Epithelial cell of esophagus (primary cell): ENCODE measurements around the gene MPPED1.

ENCODE experiments used
- DNase-seq: peaks from one replicate; pipeline ENCODE4 v3.0.0; 2010; ENCODE audit warnings: low read depth
- H3K4me3 ChIP-seq: 2 replicates; pipeline ENCODE4 v1.5.1; 2011; ENCODE audit warnings: mild to moderate bottlenecking, low read length, control low read depth
- TF ChIP-seq, protein P1 (sequence below): IDR thresholded peaks from 2 replicates; pipeline ENCODE4 v1.5.1; 2011; ENCODE audit warnings: low read depth, mild to moderate bottlenecking, low read length, control low read depth, inconsistent platforms; ENCODE audit not compliant: insufficient read depth; ENCODE audit errors: missing control alignments

Gene MPPED1

DNA sequence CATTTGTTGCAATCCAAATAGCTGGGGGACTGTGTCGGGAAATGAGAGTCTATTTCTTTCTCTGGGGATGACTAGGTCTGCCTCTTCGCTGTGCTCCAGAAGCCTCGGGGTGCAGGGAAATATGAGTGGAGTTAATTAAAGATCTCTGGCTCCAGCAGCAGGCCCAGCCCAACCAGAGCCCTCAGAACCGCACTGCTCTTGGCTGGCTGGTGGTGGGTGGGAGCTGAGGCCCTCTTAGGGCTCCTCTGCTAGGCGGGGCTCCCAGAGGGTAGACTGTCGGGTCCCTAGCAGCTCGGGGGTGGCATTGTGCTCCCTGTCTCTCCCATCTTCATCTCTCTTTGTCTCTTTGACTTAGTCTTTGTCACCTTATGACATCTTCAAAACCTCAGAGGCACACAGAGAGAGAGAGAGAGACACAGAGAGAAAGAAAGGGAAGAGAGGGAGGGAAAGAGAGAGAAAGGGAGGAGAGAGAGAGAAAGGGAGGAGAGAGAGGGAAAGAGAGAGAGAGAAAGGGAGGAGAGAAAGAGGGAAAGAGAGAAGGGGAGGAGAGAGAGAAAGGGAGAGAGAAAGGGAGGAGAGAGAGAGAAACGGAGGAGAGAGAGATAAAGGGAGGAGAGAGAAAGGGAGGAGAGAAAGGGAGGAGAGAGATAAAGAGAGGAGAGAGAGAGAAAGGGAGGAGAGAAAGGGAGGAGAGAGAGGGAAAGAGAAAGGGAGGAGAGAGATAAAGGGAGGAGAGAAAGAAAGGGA lies 20.2 kb downstream of the MPPED1 start:
- no peak overlapping the region for H3K4me3 ChIP-seq

DNA sequence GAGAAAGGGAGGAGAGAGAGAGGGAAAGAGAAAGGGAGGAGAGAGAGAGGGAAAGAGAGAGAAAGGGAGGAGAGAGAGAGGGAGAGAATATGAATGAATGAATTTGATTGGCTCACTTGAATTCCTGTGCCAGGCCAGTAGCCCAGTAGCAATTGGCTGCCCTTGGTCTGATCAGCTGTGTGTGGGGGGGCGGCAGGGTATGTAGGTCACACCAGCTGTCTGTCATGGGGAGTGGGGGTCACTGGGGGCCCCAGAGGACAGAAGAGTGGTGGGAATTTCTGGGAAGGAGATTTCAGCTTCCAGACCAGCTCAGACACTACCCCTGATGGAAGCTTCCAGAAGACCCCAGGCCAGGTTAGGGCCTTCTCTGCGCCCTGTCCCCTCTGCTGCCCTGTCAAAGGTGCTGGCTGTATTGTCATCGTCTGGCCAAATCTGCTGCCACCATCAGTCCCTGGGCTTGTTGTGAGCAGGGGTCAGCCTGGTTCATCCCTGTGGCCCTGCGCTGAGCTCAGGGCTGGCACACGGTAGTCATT lies 21.1 kb downstream of the MPPED1 start:
- TF ChIP-seq, protein P1, sequence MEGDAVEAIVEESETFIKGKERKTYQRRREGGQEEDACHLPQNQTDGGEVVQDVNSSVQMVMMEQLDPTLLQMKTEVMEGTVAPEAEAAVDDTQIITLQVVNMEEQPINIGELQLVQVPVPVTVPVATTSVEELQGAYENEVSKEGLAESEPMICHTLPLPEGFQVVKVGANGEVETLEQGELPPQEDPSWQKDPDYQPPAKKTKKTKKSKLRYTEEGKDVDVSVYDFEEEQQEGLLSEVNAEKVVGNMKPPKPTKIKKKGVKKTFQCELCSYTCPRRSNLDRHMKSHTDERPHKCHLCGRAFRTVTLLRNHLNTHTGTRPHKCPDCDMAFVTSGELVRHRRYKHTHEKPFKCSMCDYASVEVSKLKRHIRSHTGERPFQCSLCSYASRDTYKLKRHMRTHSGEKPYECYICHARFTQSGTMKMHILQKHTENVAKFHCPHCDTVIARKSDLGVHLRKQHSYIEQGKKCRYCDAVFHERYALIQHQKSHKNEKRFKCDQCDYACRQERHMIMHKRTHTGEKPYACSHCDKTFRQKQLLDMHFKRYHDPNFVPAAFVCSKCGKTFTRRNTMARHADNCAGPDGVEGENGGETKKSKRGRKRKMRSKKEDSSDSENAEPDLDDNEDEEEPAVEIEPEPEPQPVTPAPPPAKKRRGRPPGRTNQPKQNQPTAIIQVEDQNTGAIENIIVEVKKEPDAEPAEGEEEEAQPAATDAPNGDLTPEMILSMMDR = no peak

More for the DNA sequence above, 20.2 kb downstream of the MPPED1 start:
- DNase-seq = no peak
- TF ChIP-seq, protein P1 = no peak

DNA sequence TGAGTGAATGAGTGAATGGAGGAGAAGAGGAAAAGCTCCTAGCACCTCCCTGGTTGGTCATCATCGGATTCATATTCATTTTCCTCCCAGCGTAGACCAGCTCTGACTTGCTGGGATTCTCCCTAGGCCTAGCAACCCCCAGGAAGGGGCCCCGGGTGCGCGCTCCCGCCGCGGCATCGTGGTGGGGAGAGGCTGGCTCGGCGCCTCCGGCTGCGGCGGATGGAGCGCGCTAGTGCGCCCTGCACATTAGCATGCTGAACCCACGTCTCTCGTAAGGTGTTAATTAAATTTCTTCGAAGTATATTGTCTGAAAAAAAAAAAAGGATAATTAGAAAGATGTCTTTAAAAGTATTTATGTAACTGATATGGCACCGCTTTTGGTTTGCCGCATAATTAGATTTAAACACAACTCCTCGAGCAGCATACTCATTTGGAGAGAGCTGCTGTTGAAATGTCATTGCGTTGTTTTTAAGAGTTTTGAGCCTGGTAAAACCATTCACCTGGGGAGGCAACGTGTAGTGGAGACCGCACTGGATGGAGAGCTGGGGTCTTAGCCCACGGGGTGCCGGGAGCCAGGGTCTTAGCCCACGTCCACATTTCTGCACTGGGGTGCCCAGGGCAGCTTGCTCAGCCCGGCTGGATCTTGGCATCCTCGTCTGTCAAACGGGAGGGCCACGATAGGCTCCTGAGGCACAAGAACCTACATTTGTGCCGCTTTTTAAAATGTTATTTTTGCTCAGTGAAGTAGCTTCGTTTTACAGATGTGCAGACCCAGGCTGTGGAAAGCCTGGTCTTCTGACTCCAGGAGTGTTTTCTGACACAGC lies 21.8 kb downstream of the MPPED1 start:
- H3K4me3 ChIP-seq = no peak overlapping the region
- TF ChIP-seq, protein P1 = no peak
- DNase-seq = no peak

More for the DNA sequence above, 21.1 kb downstream of the MPPED1 start:
- H3K4me3 ChIP-seq = no peak overlapping the region
- DNase-seq = no peak

DNA sequence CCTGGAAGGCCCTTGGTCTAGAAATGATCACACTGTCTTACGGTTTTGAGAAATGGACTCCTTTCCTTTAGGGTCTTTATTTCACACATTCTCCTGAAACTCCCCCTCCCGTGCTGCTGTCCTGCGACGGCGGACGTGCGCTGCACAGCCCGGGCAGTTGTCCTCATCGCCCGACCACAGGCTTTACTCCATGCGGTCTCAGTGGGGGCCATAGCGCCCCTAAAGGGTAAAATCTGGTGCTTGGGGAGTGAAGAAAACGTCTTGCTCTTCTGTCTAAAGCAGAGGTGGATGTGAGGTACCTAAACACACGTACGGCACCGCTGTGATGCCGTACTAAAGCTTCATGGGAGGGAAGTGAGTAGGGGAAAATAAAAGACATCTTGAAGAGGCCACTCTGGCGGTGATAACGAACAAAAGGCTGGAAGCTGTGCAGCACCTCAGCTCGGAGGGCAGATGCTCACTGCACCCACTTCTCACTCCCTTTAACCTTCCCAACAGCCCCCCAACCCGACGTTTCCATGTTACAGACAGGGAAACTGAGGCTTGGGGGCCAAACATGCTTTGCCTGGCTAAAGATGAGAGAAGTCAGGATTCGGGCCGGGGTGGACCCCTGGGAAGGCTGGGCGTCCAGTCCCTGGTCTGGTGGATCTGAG lies 22.6 kb downstream of the MPPED1 start:
- TF ChIP-seq, protein P1 = no peak
- no peak overlapping the region for H3K4me3 ChIP-seq
- DNase-seq = no peak

DNA sequence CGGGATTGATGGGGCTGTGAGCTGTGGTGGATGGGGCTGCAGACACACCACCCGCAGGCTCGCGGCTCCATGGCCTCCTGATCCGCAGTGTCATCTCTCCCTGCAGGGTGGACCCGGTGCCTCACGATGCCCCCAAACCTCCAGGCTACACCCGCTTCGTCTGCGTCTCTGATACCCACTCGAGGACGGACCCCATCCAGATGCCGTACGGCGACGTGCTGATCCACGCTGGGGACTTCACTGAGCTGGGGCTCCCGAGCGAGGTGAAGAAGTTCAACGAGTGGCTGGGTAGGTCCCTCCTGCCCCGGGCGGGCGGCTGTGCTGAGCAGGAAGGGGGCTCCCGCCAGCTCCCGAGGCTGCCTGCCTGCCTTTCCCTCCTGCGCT lies 23.1 kb downstream of the MPPED1 start:
- TF ChIP-seq, protein P1 = no peak
- H3K4me3 ChIP-seq = no peak overlapping the region
- no peak for DNase-seq

DNA sequence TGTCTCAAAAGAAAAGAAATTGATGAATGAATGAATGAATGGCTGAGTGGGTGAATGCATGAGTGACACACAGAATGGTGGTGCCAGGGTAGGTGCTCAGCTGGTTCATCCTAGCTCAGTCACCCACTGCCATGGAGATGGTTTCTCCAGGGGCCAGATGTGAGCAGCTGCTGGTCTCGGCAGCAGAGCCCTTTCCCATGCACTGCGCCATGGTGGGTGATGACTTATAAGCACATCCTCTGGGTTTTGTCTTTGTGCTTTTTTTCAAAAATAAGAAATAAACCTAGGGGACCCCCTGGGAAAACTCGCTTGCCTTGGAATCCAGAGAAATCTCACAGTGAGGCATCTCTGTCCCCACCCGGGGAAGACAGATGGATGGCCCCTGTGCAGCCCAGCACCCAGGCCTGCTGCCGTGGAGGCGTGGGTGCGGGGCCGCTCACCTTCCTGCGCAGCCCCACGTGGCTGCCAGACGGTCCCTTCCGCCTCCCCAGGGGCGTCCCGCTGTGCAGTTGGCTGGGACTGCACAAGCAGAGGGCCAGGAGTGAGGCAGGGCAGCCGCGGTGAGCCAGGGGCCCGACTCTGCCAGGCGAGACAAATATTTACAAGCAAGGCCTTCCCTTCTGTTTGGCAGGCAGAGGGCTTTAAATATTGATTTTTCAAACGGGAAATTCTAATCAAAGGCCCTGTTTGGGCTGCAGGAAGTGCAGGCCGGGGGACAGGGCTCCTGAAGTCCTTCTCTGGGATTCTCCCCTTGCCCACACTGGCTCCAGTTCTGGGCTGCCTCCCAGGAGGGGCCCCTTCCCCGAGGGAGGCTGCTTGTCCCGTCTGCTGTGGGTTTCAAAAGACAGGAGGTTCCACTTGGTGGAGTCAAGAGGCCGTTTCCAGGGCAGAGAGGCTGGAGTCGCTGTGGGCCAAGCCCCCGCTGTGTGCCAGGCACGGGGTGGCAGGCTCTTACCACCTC lies 24.3 kb downstream of the MPPED1 start:
- H3K4me3 ChIP-seq = no peak overlapping the region
- DNase-seq = no peak
- TF ChIP-seq, protein P1 = no peak
